ENCODE data around the gene OSCP1. TPM values are rescaled to one million over a fixed set of nuclear protein-coding genes. Genes with fewer than 3 reads are reported as not detected.

The OSCP1 gene
- total and polyA plus RNA-seq, 4 donors = 16.9 to 31.4 (median 23.2) TPM

GRCh38 chr1:36398370-36398977 lies 51.8 kb downstream of the OSCP1 start:
- TF ChIP-seq CTCF (IDR thresholded peaks at IDR 0.05; ENCODE audit: control extremely low read depth, extremely low read depth) = no peak
- H3K4me1 ChIP-seq (ENCODE audit: control insufficient read depth in 5 of 5, insufficient read depth in 5 of 5, low read length in 5 of 5) = peaks cover 0 to 12% (median 3%) of the 10 kb centered on the region in 5 donors
- no peaks in the 10 kb centered on the region for H3K27me3 ChIP-seq (ENCODE audit: control insufficient read depth in 3 of 3, insufficient read depth in 3 of 3, low read length in 2 of 3)
- no peak for ATAC-seq (ENCODE audit: insufficient read depth, low FRiP score)
- H3K4me3 ChIP-seq = no peak overlapping the region
- DNase-seq = no peak
- peak overlapping the region in 1 of 2 donors; percentile 66 for H3K27ac ChIP-seq (ENCODE audit: low read depth in 1 of 2, low read length in 1 of 2)
- H3K36me3 ChIP-seq (ENCODE audit: control insufficient read depth in 4 of 4, insufficient read depth in 4 of 4, low read length in 4 of 4) = peaks cover 0 to 6% (median 0%) of the 10 kb centered on the region in 4 donors
- H3K9me3 ChIP-seq (ENCODE audit: control insufficient read depth in 4 of 4, insufficient read depth in 3 of 4, low read length in 3 of 4) = no peaks in the 10 kb centered on the region
- 82 to 91% methylated on average over 7 of the region's 7 CpGs for WGBS, 2 donors
- H3K9ac ChIP-seq (ENCODE audit: insufficient read depth in 1 of 2, low read length in 2 of 2) = no peak overlapping the region

DNA sequence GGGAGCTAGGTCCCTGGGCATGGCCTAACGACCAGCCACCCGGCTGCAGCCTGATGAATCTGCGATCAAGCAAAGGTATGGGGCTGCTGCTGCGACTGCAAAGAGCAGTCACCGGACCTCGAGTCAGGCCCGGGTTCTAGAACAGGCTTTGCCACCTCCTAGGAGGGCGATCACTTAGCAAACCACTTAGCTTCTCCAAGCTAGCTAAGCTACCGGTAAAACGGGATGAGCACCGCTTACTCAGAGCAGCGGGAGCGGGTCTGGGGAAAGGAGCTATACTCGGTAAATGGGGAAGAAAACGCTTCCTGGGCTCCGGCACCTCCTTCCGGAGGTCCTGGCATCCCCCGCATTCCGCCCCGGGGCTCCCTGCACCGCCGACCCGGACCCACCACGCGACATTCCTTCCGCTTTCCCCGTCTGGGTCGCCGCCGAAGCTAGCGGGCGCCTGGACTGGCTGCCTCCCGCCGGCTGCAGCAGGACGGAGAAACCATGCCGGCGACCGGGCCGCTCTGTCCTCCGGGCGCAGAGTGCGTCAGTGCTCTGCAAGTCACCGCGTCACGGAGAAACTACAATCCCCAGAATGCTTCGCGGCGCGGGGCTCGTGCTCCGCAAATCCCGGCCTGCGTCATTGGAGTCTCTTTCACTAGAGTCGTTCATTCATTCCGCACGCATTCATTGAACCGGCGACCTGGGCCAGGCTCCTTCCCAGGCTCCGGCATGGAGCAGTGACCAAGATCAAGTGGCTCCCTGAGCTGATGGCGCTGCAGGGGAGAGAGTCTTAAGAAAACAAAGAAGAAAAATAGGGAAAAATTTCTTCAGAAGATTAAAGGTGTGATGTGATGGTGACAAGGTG lies 52.6 kb downstream of the OSCP1 start, which contains the start of gene LSM10:
TSS of gene LSM10 (minus strand) at position 531 of the 853 bp plus-strand sequence. CDS start 3,779 bp downstream, outside the sequence.
- Histone ChIP-seq H3K4me3 (peak within 1 kb of the TSS; percentile 60), H3K4me1 (ENCODE audit: control insufficient read depth in 5 of 5, insufficient read depth in 5 of 5, low read length in 5 of 5) (peaks cover 0 to 12% (median 3%) of the 10 kb centered on the region in 5 donors)
- 0% methylated on average over 58 to 60 of the region's 60 CpGs for WGBS, 2 donors

GRCh38 chr1:36397083-36397377 lies 53.2 kb downstream of the OSCP1 start:
- H3K27me3 ChIP-seq (ENCODE audit: control insufficient read depth in 3 of 3, insufficient read depth in 3 of 3, low read length in 2 of 3) = no peaks in the 10 kb centered on the region
- no peaks in the 10 kb centered on the region for H3K9me3 ChIP-seq (ENCODE audit: control insufficient read depth in 4 of 4, insufficient read depth in 3 of 4, low read length in 3 of 4)
- peak overlapping the region; percentile 60 for H3K4me3 ChIP-seq
- DNase-seq (no peak), ATAC-seq (ENCODE audit: insufficient read depth, low FRiP score) (no peak)
- WGBS, 2 donors = 6 to 12% methylated on average over 5 of the region's 5 CpGs
- H3K9ac ChIP-seq (ENCODE audit: insufficient read depth in 1 of 2, low read length in 2 of 2) = peak overlapping the region; percentile 77 to 84
- peaks cover 0 to 12% (median 3%) of the 10 kb centered on the region in 5 donors for H3K4me1 ChIP-seq (ENCODE audit: control insufficient read depth in 5 of 5, insufficient read depth in 5 of 5, low read length in 5 of 5)
- H3K36me3 ChIP-seq (ENCODE audit: control insufficient read depth in 4 of 4, insufficient read depth in 4 of 4, low read length in 4 of 4) = peaks cover 0 to 21% (median 4%) of the 10 kb centered on the region in 4 donors
- no peak for TF ChIP-seq CTCF (IDR thresholded peaks at IDR 0.05; ENCODE audit: control extremely low read depth, extremely low read depth)
- peak overlapping the region; percentile 95 to 97 for H3K27ac ChIP-seq (ENCODE audit: low read depth in 1 of 2, low read length in 1 of 2)

More for the DNA sequence above, 52.6 kb downstream of the OSCP1 start, which contains the start of gene LSM10:
- ATAC-seq (ENCODE audit: insufficient read depth, low FRiP score) (peak; percentile 90), DNase-seq (peak; percentile 95 to 97 (median 97))
- no peaks in the 10 kb centered on the region for H3K9me3 ChIP-seq (ENCODE audit: control insufficient read depth in 4 of 4, insufficient read depth in 3 of 4, low read length in 3 of 4)
- peaks cover 0 to 15% (median 0%) of the 10 kb centered on the region in 4 donors for H3K36me3 ChIP-seq (ENCODE audit: control insufficient read depth in 4 of 4, insufficient read depth in 4 of 4, low read length in 4 of 4)
- peak within 1 kb of the TSS; percentile 77 to 84 for H3K9ac ChIP-seq (ENCODE audit: insufficient read depth in 1 of 2, low read length in 2 of 2)
- H3K27ac ChIP-seq (ENCODE audit: low read depth in 1 of 2, low read length in 1 of 2) = peak within 1 kb of the TSS; percentile 95 to 97
- TF ChIP-seq CTCF (IDR thresholded peaks at IDR 0.05; ENCODE audit: control extremely low read depth, extremely low read depth) = no peak
- no peaks in the 10 kb centered on the region for H3K27me3 ChIP-seq (ENCODE audit: control insufficient read depth in 3 of 3, insufficient read depth in 3 of 3, low read length in 2 of 3)
